HUDEP-2 (cell line): ENCODE measurements around the gene DNAH8.
"Not testable (repeated sequence)": the region's sequence is repeated elsewhere in the genome, so short reads cannot be mapped to it uniquely, and the experiment has no call there.

Experiments used
- DNase-seq, 76 experiments: peaks; one replicate each; lab custom pipeline; 2025; ENCODE audit not compliant: unreplicated experiment in 76 of 76; lab: John Stamatoyannopoulos, UW

Gene DNAH8

DNA sequence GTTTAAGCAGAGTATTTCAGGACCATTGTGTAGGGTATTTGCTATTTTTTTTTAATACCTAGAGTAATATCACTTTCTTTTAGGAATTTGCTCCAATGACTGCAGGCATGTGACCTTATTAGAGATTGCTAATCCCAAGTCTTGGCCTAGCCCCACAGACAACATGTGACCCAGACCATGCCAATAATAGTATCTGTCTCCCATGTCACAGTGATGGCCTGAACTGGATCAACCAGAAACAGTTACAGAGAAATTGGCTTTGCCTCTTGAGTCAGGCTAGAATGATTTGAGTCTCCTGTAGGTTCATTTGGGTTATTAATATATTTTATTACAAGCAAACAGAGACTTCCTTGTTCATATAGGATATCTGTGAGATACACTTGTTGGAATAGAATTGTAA lies 116.8 kb downstream of the DNAH8 start:
- no peak for DNase-seq

GRCh38 chr6:38833320-38833719 lies 118.2 kb downstream of the DNAH8 start:
- no peak for DNase-seq

DNA sequence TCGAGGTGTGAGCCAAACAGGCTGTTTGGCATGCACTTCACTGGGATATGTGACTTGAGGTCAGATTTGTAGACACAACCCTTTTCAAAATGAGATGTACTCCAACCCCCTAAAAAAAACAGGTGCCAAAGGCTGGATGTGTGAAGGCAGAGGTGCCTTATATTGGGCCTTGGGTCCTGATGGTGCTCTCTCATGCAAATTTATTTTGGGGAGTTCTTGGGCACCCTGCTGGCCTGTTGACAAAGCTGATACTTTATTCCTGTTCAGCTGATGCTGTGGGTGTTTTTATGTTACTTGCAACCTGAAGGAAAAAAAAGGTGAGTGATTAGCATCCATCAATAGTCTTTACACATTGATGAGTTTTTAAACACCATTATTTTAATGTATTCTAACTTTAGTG lies 121.5 kb downstream of the DNAH8 start:
- no peak for DNase-seq

DNA sequence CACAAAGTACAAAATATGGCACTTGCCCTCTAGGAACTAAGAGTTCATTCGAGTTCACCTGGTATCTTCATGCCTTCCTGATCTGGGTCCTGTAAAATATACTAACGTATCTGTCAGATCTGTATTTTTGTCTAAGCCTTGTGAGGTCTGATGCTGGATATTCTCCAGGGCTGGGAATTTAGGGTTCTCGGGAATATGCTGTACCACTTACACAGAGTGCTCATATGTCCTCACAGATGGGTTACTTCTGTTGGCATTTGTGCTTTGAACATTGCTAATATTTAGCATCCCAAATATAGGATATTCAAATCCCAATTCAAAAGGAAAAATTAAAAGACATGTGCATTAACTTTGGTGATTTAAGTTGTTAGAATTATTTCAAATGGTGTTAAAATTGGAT lies 122.0 kb downstream of the DNAH8 start:
- DNase-seq: no peak

DNA sequence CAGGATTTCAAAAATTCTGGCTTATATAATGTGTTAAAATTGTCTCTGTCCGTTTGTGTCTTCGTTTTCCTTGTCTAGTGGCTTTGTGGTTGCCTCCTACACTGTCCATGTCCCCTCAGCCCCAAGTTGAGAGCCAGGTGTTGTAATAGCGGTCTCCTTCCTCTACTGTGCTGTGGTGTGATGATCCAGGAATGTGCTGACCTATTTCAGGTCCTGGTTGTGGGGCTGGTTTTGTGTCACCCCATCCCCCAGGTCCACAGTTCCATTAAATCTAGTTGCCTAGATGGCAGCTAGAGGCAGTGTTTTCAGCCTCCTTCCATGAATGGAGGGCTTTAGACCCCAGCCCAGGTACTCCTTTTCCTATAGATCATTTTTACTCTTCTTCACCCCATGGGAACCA lies 128.7 kb downstream of the DNAH8 start:
- no peak for DNase-seq

- no peak for DNase-seq
Observed at GRCh38 chr6:38845931-38846330, 130.8 kb downstream of the DNAH8 start.

DNA sequence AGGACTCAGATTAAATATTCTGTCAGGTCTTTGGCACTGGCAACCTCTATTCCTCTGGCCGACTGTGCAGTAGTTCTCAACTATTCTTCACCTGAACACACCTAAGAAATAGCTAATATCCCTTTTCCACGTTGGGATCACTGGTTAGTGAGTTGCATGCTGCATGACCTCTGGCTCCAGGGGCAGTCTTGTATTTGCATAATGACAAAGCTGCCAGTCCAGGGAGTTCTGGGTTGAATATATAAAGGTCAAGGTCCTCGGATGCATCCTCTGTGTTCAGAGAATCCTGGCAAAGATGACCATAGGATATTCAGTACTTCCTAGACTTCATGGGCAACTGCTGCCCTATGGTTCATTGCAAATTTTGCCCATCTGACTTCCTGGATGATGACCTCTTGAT lies 131.2 kb downstream of the DNAH8 start:
- DNase-seq: no peak

GRCh38 chr6:38846844-38847243 lies 131.7 kb downstream of the DNAH8 start:
- no peak for DNase-seq

GRCh38 chr6:38847497-38847896 lies 132.4 kb downstream of the DNAH8 start:
- DNase-seq: no peak

DNA sequence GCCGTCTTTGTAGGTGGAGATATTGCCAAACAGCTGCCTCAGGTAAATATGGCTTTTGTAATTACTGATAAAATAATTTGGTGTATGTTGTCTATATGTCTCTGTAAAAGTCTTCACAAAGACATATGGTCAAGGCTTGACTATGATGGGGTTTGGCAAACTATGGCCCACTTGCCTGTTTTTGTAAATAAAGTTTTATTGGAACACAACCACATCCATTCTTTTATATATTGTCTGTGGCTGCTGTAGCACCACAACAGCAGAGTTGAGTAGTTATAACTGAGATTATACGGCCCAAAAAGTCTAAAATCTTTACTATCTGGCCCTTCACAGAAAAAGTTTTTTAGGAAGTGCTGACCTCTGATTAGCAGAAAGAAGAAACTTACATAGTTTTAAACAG lies 133.6 kb downstream of the DNAH8 start:
- no peak for DNase-seq

- no peak for DNase-seq
Observed at GRCh38 chr6:38852215-38852614, 137.1 kb downstream of the DNAH8 start.

- no peak for DNase-seq
Observed at GRCh38 chr6:38853236-38853635, 138.1 kb downstream of the DNAH8 start.

DNA sequence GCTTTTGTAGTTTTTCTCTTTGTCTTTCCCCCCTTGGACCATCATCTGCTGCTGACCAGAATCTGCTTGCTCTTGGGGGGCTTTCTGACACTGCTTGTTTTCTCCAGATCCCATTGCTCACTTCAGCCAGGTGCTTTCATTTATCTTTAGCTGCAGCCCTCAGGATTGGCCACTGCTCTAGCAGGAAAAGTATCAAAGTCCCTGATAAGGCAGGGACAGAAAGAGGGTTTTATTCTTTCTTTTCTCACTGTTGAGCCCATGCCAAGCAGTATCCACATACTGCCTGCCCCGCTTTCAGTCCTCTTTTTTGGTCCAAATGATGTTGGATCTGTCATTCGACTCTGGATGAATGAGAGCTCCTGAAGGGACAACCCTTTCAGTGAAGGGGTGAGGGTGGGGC lies 141.4 kb downstream of the DNAH8 start:
- no peak for DNase-seq

DNA sequence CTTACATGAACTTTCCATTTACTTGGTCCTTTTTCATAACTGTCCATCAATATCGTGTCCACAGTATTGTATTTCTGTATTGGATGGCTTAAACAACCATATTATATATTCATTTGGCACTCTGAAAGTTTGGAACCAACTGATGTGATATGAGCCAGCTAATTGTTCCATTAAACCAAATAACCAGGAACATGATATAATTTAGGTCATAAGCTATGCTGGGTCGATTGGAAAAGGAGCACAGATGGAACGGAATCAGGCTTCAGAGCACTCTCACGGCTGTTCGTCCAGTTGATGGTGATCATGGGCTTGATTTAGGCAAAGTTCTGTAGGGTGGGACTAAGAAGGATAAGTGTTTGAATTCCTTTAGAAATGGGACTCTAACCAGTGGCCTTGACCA lies 142.7 kb downstream of the DNAH8 start:
- no peak for DNase-seq

DNA sequence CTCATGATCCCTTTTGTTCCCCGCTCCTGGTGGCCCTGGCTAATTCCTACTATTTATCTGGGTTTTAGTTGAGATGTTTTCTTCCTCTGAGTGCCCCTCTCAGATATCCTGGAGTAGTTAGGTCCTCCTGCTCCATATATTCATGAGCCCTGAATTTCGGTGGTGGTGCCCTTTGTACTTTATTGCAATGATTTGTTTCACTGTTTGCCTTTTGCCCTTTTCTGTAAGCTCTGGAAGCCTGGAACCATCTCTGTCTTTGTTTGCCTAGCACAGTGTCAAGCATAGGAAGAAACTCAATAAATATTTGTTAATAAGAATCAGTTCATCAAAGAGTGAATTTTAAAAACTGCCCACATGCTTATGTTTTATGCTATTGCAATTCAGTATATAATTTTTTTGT lies 144.9 kb downstream of the DNAH8 start:
- DNase-seq: no peak

GRCh38 chr6:38861926-38862401 lies 146.9 kb downstream of the DNAH8 start:
- DNase-seq: no peak

- no peak for DNase-seq
Observed at GRCh38 chr6:38865521-38866174, 150.5 kb downstream of the DNAH8 start.

DNA sequence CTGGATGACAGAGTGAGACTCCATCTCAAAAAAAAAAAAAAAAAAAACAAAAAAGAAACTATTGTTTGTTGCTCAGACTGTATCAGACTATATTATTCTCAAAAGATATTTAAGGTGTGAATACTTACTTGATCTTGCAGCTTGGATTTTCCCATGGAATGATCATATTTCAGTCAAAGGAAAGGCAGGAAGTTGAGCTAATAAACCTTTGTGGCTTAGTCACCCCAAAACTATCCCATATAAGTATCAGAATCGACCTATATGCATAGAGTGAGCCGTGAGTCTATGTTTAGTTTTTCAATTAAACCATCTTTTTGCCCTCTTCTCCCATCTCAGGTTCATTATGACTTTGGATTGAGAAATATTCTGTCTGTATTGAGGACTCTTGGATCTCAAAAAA lies 152.6 kb downstream of the DNAH8 start:
- no peak for DNase-seq

- DNase-seq: peak in 38 of 76 experiments; percentile 2 to 60 (median 22)
Observed at GRCh38 chr6:38871741-38872568, 156.8 kb downstream of the DNAH8 start.

DNA sequence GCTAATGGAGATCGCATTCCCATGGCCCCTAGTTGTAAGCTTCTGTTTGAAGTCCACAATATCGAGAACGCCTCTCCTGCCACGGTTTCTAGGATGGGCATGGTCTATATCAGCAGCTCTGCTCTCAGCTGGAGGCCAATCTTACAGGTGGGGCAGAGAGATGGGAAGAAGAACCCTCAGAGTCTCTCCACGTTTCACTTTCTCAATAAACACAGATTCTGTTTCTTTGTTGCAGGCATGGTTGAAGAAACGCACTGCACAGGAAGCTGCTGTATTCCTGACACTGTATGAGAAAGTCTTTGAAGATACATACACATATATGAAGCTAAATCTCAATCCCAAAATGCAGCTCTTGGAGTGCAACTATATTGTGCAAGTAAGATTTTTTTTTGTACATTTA lies 157.9 kb downstream of the DNAH8 start:
- no peak for DNase-seq

DNA sequence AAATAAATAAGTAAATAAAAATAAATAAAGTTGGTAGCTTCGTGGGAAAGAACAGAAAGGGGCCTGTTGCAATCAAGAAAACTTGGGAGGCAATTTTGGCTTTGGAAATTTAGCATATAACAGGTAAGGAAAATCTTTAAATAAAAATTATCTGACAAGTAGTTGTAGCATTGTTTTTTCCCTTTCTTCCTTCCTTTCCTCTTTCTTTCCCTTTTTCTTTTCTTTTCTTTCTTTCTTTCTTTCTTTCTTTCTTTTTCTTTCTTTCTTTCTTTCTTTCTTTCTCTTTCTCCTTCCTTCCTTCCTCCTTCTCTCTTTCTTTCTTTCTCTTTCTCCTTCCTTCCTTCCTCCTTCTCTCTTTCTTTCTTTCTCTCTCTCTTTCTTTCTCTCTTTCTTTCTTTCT lies 158.7 kb downstream of the DNAH8 start:
- not testable (repeated sequence) for DNase-seq

DNA sequence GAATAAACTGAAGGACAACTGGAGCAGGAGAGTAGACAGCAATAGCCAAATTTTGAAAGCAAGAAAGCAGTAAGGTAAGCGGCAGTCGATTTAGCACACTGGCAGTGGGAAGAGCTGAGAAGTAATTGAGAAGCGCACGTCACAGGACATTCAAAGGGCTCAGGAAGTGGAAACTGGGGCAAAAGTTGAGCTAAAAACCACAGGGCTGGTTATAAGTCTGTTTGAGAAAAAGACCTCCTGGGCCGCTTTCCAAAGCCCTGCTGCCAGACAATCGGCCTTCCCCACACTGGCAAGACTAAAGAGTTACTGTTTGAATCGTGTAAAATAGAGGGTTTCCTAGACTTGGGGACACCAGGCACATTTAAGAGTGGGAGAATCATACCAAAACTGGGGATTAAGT lies 161.4 kb downstream of the DNAH8 start:
- DNase-seq: no peak
